Esophagus (tissue), 2 donors: ENCODE results near the gene ICAM2. TPM values are rescaled to one million over a fixed set of nuclear protein-coding genes. Genes with fewer than 3 reads are reported as not detected.
"Not testable (repeated sequence)": the region's sequence is repeated elsewhere in the genome, so short reads cannot be mapped to it uniquely, and the experiment has no call there.

Experiments
- H3K27ac ChIP-seq, 2 donors: one replicate each; pipeline ENCODE4 v1.5.1; 2013; ENCODE audit warnings: low read depth in 2 of 2, mild to moderate bottlenecking in 2 of 2, inconsistent platforms in 1 of 2, low read length in 1 of 2, moderate library complexity in 1 of 2
- H3K27me3 ChIP-seq, 2 donors: one replicate each; pipeline ENCODE4 v1.6.1; 2013; ENCODE audit warnings: low read length in 2 of 2, control low read depth in 1 of 2, mild to moderate bottlenecking in 1 of 2; ENCODE audit not compliant: insufficient read depth in 2 of 2, control insufficient read depth in 1 of 2
- H3K36me3 ChIP-seq, 2 donors: one replicate each; pipeline ENCODE4 v1.6.1; 2013; ENCODE audit warnings: low read length in 1 of 2; ENCODE audit not compliant: control insufficient read depth in 2 of 2, insufficient read depth in 2 of 2
- H3K4me1 ChIP-seq, 2 donors: one replicate each; pipeline ENCODE4 v1.6.1; 2013; ENCODE audit warnings: low read length in 1 of 2; ENCODE audit not compliant: control insufficient read depth in 2 of 2, insufficient read depth in 2 of 2
- H3K4me3 ChIP-seq, 2 donors: one replicate each; pipeline ENCODE4 v1.5.1; 2013; ENCODE audit warnings: low read length in 2 of 2, mild to moderate bottlenecking in 2 of 2, low read depth in 1 of 2, moderate library complexity in 1 of 2
- H3K9me3 ChIP-seq, 2 donors: one replicate each; pipeline ENCODE4 v1.6.1; 2013; ENCODE audit warnings: mild to moderate bottlenecking in 2 of 2, low read depth in 1 of 2, low read length in 1 of 2, moderate library complexity in 1 of 2; ENCODE audit not compliant: control insufficient read depth in 2 of 2, insufficient read depth in 1 of 2
- WGBS, 2 donors: extraction: QIAGEN DNeasy Blood & Tissue Kit; methylation state at CpG; one replicate each; pipeline ENCODE4 v1.1.7; 2013; 5-methylcytosine and 5-hydroxymethylcytosine counted together
- polyA plus RNA-seq, 2 donors: library from polyadenylated mRNA; stranded (reverse); fragments of 200-250 nt; gene quantifications; one replicate each; pipeline ENCODE4 v1.2.3, GENCODE V29; 2013
- donor health status: healthy with polysubstance abuse.
- donor health status: Bipolar disorder and iron deficiency.

The ICAM2 gene
- polyA plus RNA-seq, 2 donors = 4.2 to 8.9 TPM

- Histone ChIP-seq H3K4me1 (no peaks in the 10 kb centered on the region), H3K36me3 (no peaks in the 10 kb centered on the region), H3K27ac (no peak overlapping the region), H3K27me3 (no peaks in the 10 kb centered on the region), H3K9me3 (no peaks in the 10 kb centered on the region), H3K4me3 (no peak overlapping the region)
- WGBS, 2 donors = 77 to 82% methylated on average over 3 of the region's 3 CpGs
These were observed 3.5 kb downstream of the ICAM2 start for GRCh38 chr17:64016974-64017373.

- 58 to 61% methylated on average over 5 of the region's 5 CpGs for WGBS, 2 donors
These were observed 4.1 kb downstream of the ICAM2 start for GRCh38 chr17:64016231-64016784.

GRCh38 chr17:64015447-64015846 is 5.0 kb downstream of the ICAM2 start:
- Histone ChIP-seq H3K4me3 (no peak overlapping the region), H3K9me3 (no peaks in the 10 kb centered on the region), H3K27me3 (no peaks in the 10 kb centered on the region), H3K36me3 (no peaks in the 10 kb centered on the region), H3K4me1 (no peaks in the 10 kb centered on the region), H3K27ac (no peak overlapping the region)
- WGBS, 2 donors = 93 to 95% methylated on average over 6 of the region's 6 CpGs

More at GRCh38 chr17:64016231-64016784, 4.1 kb downstream of the ICAM2 start:
- H3K9me3 ChIP-seq = no peaks in the 10 kb centered on the region
- no peaks in the 10 kb centered on the region for H3K4me1 ChIP-seq
- no peaks in the 10 kb centered on the region for H3K36me3 ChIP-seq
- H3K27ac ChIP-seq = peak overlapping the region in 1 of 2 donors; percentile 17
- H3K27me3 ChIP-seq = no peaks in the 10 kb centered on the region
- H3K4me3 ChIP-seq = no peak overlapping the region

- Histone ChIP-seq H3K27ac (no peak overlapping the region), H3K9me3 (no peaks in the 10 kb centered on the region), H3K36me3 (no peaks in the 10 kb centered on the region), H3K4me3 (no peak overlapping the region), H3K4me1 (peaks cover 0 to 5% of the 10 kb centered on the region in 2 donors), H3K27me3 (no peaks in the 10 kb centered on the region)
- 67 to 69% methylated on average over 8 of the region's 8 CpGs for WGBS, 2 donors
These were observed 10.6 kb downstream of the ICAM2 start for GRCh38 chr17:64009571-64010402.

- Histone ChIP-seq H3K4me3 (no peak overlapping the region), H3K4me1 (peaks cover 0 to 5% of the 10 kb centered on the region in 2 donors), H3K27ac (no peak overlapping the region), H3K9me3 (no peaks in the 10 kb centered on the region), H3K36me3 (no peaks in the 10 kb centered on the region), H3K27me3 (no peaks in the 10 kb centered on the region)
- WGBS, 2 donors = 69 to 70% methylated on average over 4 of the region's 4 CpGs
These were observed 11.6 kb downstream of the ICAM2 start for GRCh38 chr17:64008830-64009229.

- Histone ChIP-seq H3K36me3 (no peaks in the 10 kb centered on the region), H3K9me3 (no peaks in the 10 kb centered on the region), H3K27ac (no peak overlapping the region), H3K27me3 (no peaks in the 10 kb centered on the region), H3K4me3 (no peak overlapping the region), H3K4me1 (peaks cover 0 to 5% of the 10 kb centered on the region in 2 donors)
- WGBS, 2 donors = 80 to 82% methylated on average over 5 of the region's 5 CpGs
These were observed 12.1 kb downstream of the ICAM2 start for GRCh38 chr17:64008346-64008745.

- peaks cover 0 to 5% of the 10 kb centered on the region in 2 donors for H3K4me1 ChIP-seq
- H3K4me3 ChIP-seq = no peak overlapping the region
- peak overlapping the region in 1 of 2 donors; percentile 22 for H3K27ac ChIP-seq
- no peaks in the 10 kb centered on the region for H3K9me3 ChIP-seq
- no peaks in the 10 kb centered on the region for H3K36me3 ChIP-seq
- no peaks in the 10 kb centered on the region for H3K27me3 ChIP-seq
- WGBS, 2 donors = 57 to 59% methylated on average over 5 of the region's 5 CpGs
These were observed 12.6 kb downstream of the ICAM2 start for GRCh38 chr17:64007838-64008282.

- WGBS, 2 donors = 84 to 90% methylated on average over 5 of the region's 5 CpGs
- H3K4me1 ChIP-seq = not testable (repeated sequence)
These were observed 13.2 kb downstream of the ICAM2 start for GRCh38 chr17:64007089-64007837.

GRCh38 chr17:64006361-64007088 is 13.9 kb downstream of the ICAM2 start:
- Histone ChIP-seq H3K4me1 (peaks cover 0 to 5% of the 10 kb centered on the region in 2 donors), H3K36me3 (no peaks in the 10 kb centered on the region), H3K27me3 (no peaks in the 10 kb centered on the region), H3K4me3 (no peak overlapping the region), H3K9me3 (no peaks in the 10 kb centered on the region), H3K27ac (peak overlapping the region; percentile 21 to 26)
- WGBS, 2 donors = 70 to 73% methylated on average over 13 of the region's 13 CpGs

More at GRCh38 chr17:64007089-64007837, 13.2 kb downstream of the ICAM2 start:
- H3K4me3 ChIP-seq, H3K36me3 ChIP-seq, H3K9me3 ChIP-seq, H3K27me3 ChIP-seq: not testable (repeated sequence)
- peak overlapping the region in 1 of 2 donors; percentile 22 for H3K27ac ChIP-seq
